ENCODE results near the gene PIK3C2G.
A peak's percentile ranks its signal among the peaks of the same experiment; 100 is the strongest.

The PIK3C2G gene

GRCh38 chr12:18345021-18345735, 83.9 kb downstream of the PIK3C2G start:
- no peak for DNase-seq

GRCh38 chr12:18352312-18352711, 91.0 kb downstream of the PIK3C2G start:
- no peak for DNase-seq

GRCh38 chr12:18355429-18355828, 94.1 kb downstream of the PIK3C2G start:
- DNase-seq = no peak

- DNase-seq = no peak
Measured at GRCh38 chr12:18358077-18358476, 96.8 kb downstream of the PIK3C2G start.

- DNase-seq = no peak
Measured at GRCh38 chr12:18358930-18359329, 97.6 kb downstream of the PIK3C2G start.

GRCh38 chr12:18361433-18361832, 100.1 kb downstream of the PIK3C2G start:
- no peak for DNase-seq

GRCh38 chr12:18363321-18363720, 102.0 kb downstream of the PIK3C2G start:
- no peak for DNase-seq

GRCh38 chr12:18368594-18368993, 107.3 kb downstream of the PIK3C2G start:
- DNase-seq = no peak

- DNase-seq = no peak
Measured at GRCh38 chr12:18373181-18373580, 111.9 kb downstream of the PIK3C2G start.

- no peak for DNase-seq
Measured at GRCh38 chr12:18375131-18375530, 113.8 kb downstream of the PIK3C2G start.

- no peak for DNase-seq
Measured at GRCh38 chr12:18375583-18375982, 114.3 kb downstream of the PIK3C2G start.

- DNase-seq = peak; percentile 9
Measured at GRCh38 chr12:18382236-18382885, 121.0 kb downstream of the PIK3C2G start.

- peak; percentile 91 for DNase-seq
Measured at GRCh38 chr12:18383203-18383602, 121.9 kb downstream of the PIK3C2G start.

- no peak for DNase-seq
Measured at GRCh38 chr12:18387706-18388105, 126.4 kb downstream of the PIK3C2G start.

GRCh38 chr12:18389820-18390219, 128.5 kb downstream of the PIK3C2G start:
- DNase-seq = no peak

- no peak for DNase-seq
Measured at GRCh38 chr12:18391151-18391550, 129.8 kb downstream of the PIK3C2G start.

- no peak for DNase-seq
Measured at GRCh38 chr12:18394742-18395141, 133.4 kb downstream of the PIK3C2G start.

GRCh38 chr12:18400186-18400585, 138.9 kb downstream of the PIK3C2G start:
- no peak for DNase-seq

GRCh38 chr12:18402872-18403611, 141.7 kb downstream of the PIK3C2G start:
- DNase-seq = no peak

- no peak for DNase-seq
Measured at GRCh38 chr12:18411453-18411852, 150.1 kb downstream of the PIK3C2G start.

- DNase-seq = no peak
Measured at GRCh38 chr12:18414671-18415070, 153.4 kb downstream of the PIK3C2G start.

GRCh38 chr12:18415227-18415626, 153.9 kb downstream of the PIK3C2G start:
- no peak for DNase-seq

GRCh38 chr12:18416412-18416811, 155.1 kb downstream of the PIK3C2G start:
- no peak for DNase-seq

- no peak for DNase-seq
Measured at GRCh38 chr12:18419311-18419710, 158.0 kb downstream of the PIK3C2G start.

All from HCEC 1CT (cell line).